Natural killer cell (primary cell): ENCODE data around the gene SPECC1L. TPM values are rescaled to one million over a fixed set of nuclear protein-coding genes. Genes with fewer than 3 reads are reported as not detected.
"Not testable (repeated sequence)": the region's sequence is repeated elsewhere in the genome, so short reads cannot be mapped to it uniquely, and the experiment has no call there.

Source experiments
- ATAC-seq, 3 donors: fragments of 150-1000 bp in 2 of 3; fragments of 200-7000 bp in 1 of 3; cut with Tn5 transposase; 1 replicate in 1 of 3; 2 replicates in 2 of 3; pipeline ENCODE4 v1.10.0; 2021; ENCODE audit warnings: mild to moderate bottlenecking in 2 of 3, moderate library complexity in 2 of 3
- DNase-seq, 2 donors: peaks; one replicate each; pipeline versions ENCODE4 v3.0.0 to v3.0.0-alpha.2; 2013 to 2021; ENCODE audit warnings: mixed read lengths in 1 of 2
- H3K27ac ChIP-seq: one replicate; pipeline ENCODE4 v1.5.1; 2013; ENCODE audit warnings: mild to moderate bottlenecking, low read length
- H3K27me3 ChIP-seq: one replicate; pipeline ENCODE4 v1.6.1; 2013; ENCODE audit warnings: low read length; ENCODE audit not compliant: control insufficient read depth, insufficient read depth
- H3K36me3 ChIP-seq: one replicate; pipeline ENCODE4 v1.6.1; 2013; ENCODE audit warnings: low read length; ENCODE audit not compliant: control insufficient read depth, insufficient read depth
- H3K4me1 ChIP-seq: one replicate; pipeline ENCODE4 v1.6.1; 2013; ENCODE audit warnings: low read length; ENCODE audit not compliant: control insufficient read depth, insufficient read depth
- H3K4me3 ChIP-seq: one replicate; pipeline ENCODE4 v1.5.1; 2013; ENCODE audit warnings: low read length
- H3K9me3 ChIP-seq: one replicate; pipeline ENCODE4 v1.6.1; 2013; ENCODE audit warnings: low read length; ENCODE audit not compliant: control insufficient read depth, insufficient read depth
- H3K27ac Mint-ChIP-seq, 2 donors: one replicate each; pipeline ENCODE4 v1.8.0; 2022; ENCODE audit warnings: mild to moderate bottlenecking in 2 of 2, mixed read lengths in 2 of 2, moderate library complexity in 1 of 2
- H3K27me3 Mint-ChIP-seq, 2 donors: one replicate each; pipeline ENCODE4 v1.8.0; 2022; ENCODE audit warnings: low read depth in 2 of 2, mixed read lengths in 2 of 2
- H3K36me3 Mint-ChIP-seq: one replicate; pipeline ENCODE4 v1.8.0; 2022; ENCODE audit warnings: mixed read lengths
- H3K4me1 Mint-ChIP-seq, 2 donors: one replicate each; pipeline ENCODE4 v1.8.0; 2022; ENCODE audit warnings: mixed read lengths in 2 of 2
- H3K4me3 Mint-ChIP-seq: one replicate; pipeline ENCODE4 v1.8.0; 2022; ENCODE audit warnings: mild to moderate bottlenecking, moderate library complexity, mixed read lengths
- H3K9me3 Mint-ChIP-seq, 2 donors: one replicate each; pipeline ENCODE4 v1.8.0; 2022; ENCODE audit warnings: mixed read lengths in 2 of 2
- CTCF ChIP-seq: fragments of 200-600 bp; IDR thresholded peaks from one replicate; pipeline ENCODE4 v1.8.0; 2022; ENCODE audit warnings: antibody characterized with exemption
- WGBS: methylation state at CpG from one replicate; pipeline ENCODE4 v1.1.7; 2013; ENCODE audit warnings: missing lambda C conversion rate; ENCODE audit not compliant: insufficient coverage; 5-methylcytosine and 5-hydroxymethylcytosine counted together
- intact Hi-C: fragments of 100-400 bp; cut with micrococcal nuclease; formaldehyde crosslinking; loops from one replicate; pipeline ENCODE4 v1.14.2; 2022
- total RNA-seq, 4 donors: library from RNA; stranded (reverse); fragments of 120-200 nt in 1 of 4; gene quantifications; one replicate each; pipeline versions ENCODE4 v1.2.3 to v1.2.4, GENCODE V29; 2013 to 2022

The SPECC1L gene
- total RNA-seq, 3 donors from 2014 or later (not counting 1 experiment from before 2014, with no cell fraction given): 46.1 to 52.9 (median 48.5) TPM

DNA sequence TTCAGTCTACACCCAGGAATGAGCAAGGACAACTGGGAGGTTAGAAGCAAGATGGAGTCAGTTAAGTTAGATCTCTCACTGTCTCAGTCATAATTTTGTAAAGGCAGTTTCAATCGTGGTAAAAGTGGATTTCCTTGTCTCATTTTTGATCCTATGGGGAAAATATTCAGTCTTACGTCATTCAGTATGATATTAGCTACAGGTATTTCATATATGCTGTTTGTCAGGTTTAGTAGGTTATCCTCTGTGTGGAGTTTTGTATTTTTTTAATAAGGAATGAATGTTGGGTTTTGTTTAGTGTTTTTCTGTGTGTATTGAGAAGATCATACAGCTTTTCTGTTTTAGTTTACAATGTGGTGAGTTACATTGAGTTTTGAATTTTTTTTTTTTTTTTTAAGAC lies 11.8 kb downstream of the SPECC1L start:
- H3K27me3 Mint-ChIP-seq: no peaks in the 10 kb centered on the region
- no peaks in the 10 kb centered on the region for H3K9me3 Mint-ChIP-seq
- no peak for TF ChIP-seq CTCF
- no peak overlapping the region for H3K27ac Mint-ChIP-seq
- DNase-seq (no peak), ATAC-seq (no peak)
- Histone ChIP-seq H3K27me3 (no peaks in the 10 kb centered on the region), H3K9me3 (no peaks in the 10 kb centered on the region), H3K27ac (no peak overlapping the region), H3K36me3 (no peaks in the 10 kb centered on the region), H3K4me1 (peaks cover 8% of the 10 kb centered on the region), H3K4me3 (no peak overlapping the region)
- peaks cover 37 to 51% of the 10 kb centered on the region in 2 donors for H3K4me1 Mint-ChIP-seq
- no peak overlapping the region for H3K4me3 Mint-ChIP-seq
- 76% methylated on average over 2 of the region's 2 CpGs for WGBS
- intact Hi-C loops: no loop called here
- no peaks in the 10 kb centered on the region for H3K36me3 Mint-ChIP-seq

- Histone ChIP-seq H3K4me3 (no peak overlapping the region), H3K36me3 (no peaks in the 10 kb centered on the region), H3K4me1 (peaks cover 8% of the 10 kb centered on the region), H3K27me3 (no peaks in the 10 kb centered on the region), H3K9me3 (no peaks in the 10 kb centered on the region), H3K27ac (no peak overlapping the region)
- Mint-ChIP-seq H3K4me1 (peaks cover 39 to 51% of the 10 kb centered on the region in 2 donors), H3K36me3 (no peaks in the 10 kb centered on the region), H3K4me3 (no peak overlapping the region), H3K27ac (peak overlapping the region in 1 of 2 donors; percentile 11), H3K27me3 (no peaks in the 10 kb centered on the region), H3K9me3 (no peaks in the 10 kb centered on the region)
- TF ChIP-seq CTCF: no peak
- DNase-seq: no peak
- intact Hi-C loops: no loop called here
- 64% methylated on average over 2 of the region's 2 CpGs for WGBS
- ATAC-seq: no peak
Measured at GRCh38 chr22:24284747-24285203, 14.1 kb downstream of the SPECC1L start.

GRCh38 chr22:24285245-24285644 lies 14.6 kb downstream of the SPECC1L start:
- H3K4me3 Mint-ChIP-seq: no peak overlapping the region
- WGBS: 67% methylated on average over 4 of the region's 4 CpGs

DNA sequence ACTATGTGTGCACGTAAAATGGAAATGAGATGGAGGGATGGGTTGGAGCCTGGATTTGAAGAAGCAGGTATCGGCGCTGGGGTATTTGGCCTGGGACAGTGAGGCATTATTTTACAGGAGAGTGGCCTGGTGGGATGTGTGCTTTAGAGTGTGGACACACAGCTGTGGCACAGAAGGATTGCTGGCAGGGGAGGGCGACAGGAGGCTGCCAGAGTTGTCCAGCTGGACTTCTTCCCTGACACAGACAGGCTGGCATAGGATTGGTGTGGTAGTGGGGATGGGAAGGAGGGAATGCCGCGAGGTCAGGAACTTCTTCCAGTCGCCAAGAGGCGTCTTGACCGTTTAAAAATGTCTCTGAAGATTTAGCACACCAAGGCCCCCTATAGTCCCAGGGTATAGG lies 16.6 kb downstream of the SPECC1L start:
- ATAC-seq, H3K27ac Mint-ChIP-seq, H3K4me3 ChIP-seq, H3K27me3 ChIP-seq, H3K27me3 Mint-ChIP-seq, H3K27ac ChIP-seq, intact Hi-C loops, H3K9me3 Mint-ChIP-seq, H3K9me3 ChIP-seq, H3K4me3 Mint-ChIP-seq, H3K36me3 Mint-ChIP-seq, H3K36me3 ChIP-seq, DNase-seq, H3K4me1 ChIP-seq: not testable (repeated sequence)
- no CpG with 5 or more reads among the region's 9 CpGs for WGBS
- peaks cover 41 to 54% of the 10 kb centered on the region in 2 donors for H3K4me1 Mint-ChIP-seq

More at GRCh38 chr22:24285245-24285644, 14.6 kb downstream of the SPECC1L start:
- no peak for TF ChIP-seq CTCF
- ATAC-seq (no peak), DNase-seq (peak in 1 of 2 donors; percentile 39)
- Mint-ChIP-seq H3K27me3 (no peaks in the 10 kb centered on the region), H3K4me1 (peaks cover 41 to 52% of the 10 kb centered on the region in 2 donors), H3K9me3 (no peaks in the 10 kb centered on the region), H3K36me3 (no peaks in the 10 kb centered on the region), H3K27ac (peak overlapping the region in 1 of 2 donors; percentile 11)
- H3K4me1 ChIP-seq: peaks cover 8% of the 10 kb centered on the region
- no peak overlapping the region for H3K27ac ChIP-seq
- H3K4me3 ChIP-seq: no peak overlapping the region
- H3K36me3 ChIP-seq: no peaks in the 10 kb centered on the region
- H3K27me3 ChIP-seq: no peaks in the 10 kb centered on the region
- intact Hi-C loops: no loop called here
- no peaks in the 10 kb centered on the region for H3K9me3 ChIP-seq

DNA sequence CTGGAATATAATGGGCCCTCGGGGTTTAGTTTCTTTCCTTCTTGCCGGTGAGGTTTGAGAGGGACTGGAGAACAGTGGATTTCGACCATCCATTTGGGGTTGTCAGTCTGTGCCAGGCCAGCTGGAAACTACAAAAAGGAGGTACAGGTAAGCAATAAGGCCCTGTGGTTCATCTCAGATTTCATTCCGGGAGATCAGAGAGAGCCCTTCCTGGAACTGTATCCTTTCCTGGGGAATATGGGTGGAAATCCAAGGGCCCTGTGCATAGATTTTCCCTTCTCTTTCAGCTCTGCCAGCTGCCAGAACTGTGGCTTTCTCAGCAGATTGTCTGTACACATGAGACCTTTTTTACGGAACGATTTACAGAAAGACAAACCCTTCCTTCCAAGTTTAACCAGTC lies 17.2 kb downstream of the SPECC1L start:
- H3K4me1 Mint-ChIP-seq: peaks cover 39 to 54% of the 10 kb centered on the region in 2 donors
- H3K9me3 Mint-ChIP-seq, H3K4me3 ChIP-seq, ATAC-seq, H3K4me3 Mint-ChIP-seq, H3K27ac ChIP-seq, H3K27ac Mint-ChIP-seq, intact Hi-C loops, H3K27me3 Mint-ChIP-seq, H3K36me3 Mint-ChIP-seq, DNase-seq, H3K4me1 ChIP-seq, H3K36me3 ChIP-seq, H3K9me3 ChIP-seq, H3K27me3 ChIP-seq: not testable (repeated sequence)
- WGBS: 98% methylated on average over 3 of the region's 6 CpGs
